HepG2 (cell line): ENCODE results near the gene SUPT6H. TPM values are rescaled to one million over a fixed set of nuclear protein-coding genes. Genes with fewer than 3 reads are reported as not detected.
A peak's percentile ranks its signal among the peaks of the same experiment; 100 is the strongest.

Source experiments
- AHR ChIP-seq: IDR thresholded peaks from 2 replicates; pipeline ENCODE4 v1.6.1; 2018; ENCODE audit warnings: missing genetic modification reagents, missing compliant biosample characterization
- CEBPZ ChIP-seq: IDR thresholded peaks from 2 replicates; pipeline ENCODE4 v1.6.1; 2012; ENCODE audit warnings: low read length, improper control_type of control experiment
- ELK4 ChIP-seq: sonication (generic); formaldehyde crosslinking; IDR thresholded peaks from 2 replicates; pipeline ENCODE4 v1.9.0; 2021; ENCODE audit warnings: missing genetic modification reagents, borderline replicate concordance
- GATAD2A ChIP-seq: IDR thresholded peaks from 2 replicates; pipeline ENCODE4 v1.6.1; 2016
- GTF2F1 ChIP-seq: fragments of 150-350 bp; IDR thresholded peaks from 2 replicates; pipeline ENCODE4 v1.6.1; 2014; ENCODE audit warnings: low read length
- HDAC1 ChIP-seq: sonication (generic); formaldehyde crosslinking; IDR thresholded peaks from 2 replicates; pipeline ENCODE4 v1.5.1; 2020; ENCODE audit warnings: mild to moderate bottlenecking, missing genetic modification reagents
- HNRNPH1 ChIP-seq: fragments of 200-400 bp; formaldehyde crosslinking; optimal IDR thresholded peaks from 2 replicates; pipeline ENCODE3; 2017; ENCODE audit warnings: mild to moderate bottlenecking, low read depth, low read length
- MAF1 ChIP-seq: sonication (generic); formaldehyde crosslinking; IDR thresholded peaks from 2 replicates; pipeline ENCODE4 v1.5.0; 2020; ENCODE audit warnings: missing genetic modification reagents, borderline replicate concordance
- MIER3 ChIP-seq: IDR thresholded peaks from 2 replicates; pipeline ENCODE4 v1.6.1; 2016; ENCODE audit warnings: missing compliant biosample characterization, borderline replicate concordance
- NFE2 ChIP-seq: sonication (generic); formaldehyde crosslinking; IDR thresholded peaks from 2 replicates; pipeline ENCODE4 v1.4.0; 2020; ENCODE audit warnings: missing genetic modification reagents
- NPAS2 ChIP-seq: sonication (generic); formaldehyde crosslinking; IDR thresholded peaks from 2 replicates; pipeline ENCODE4 v1.8.0; 2022; ENCODE audit warnings: mild to moderate bottlenecking, missing genetic modification reagents, borderline replicate concordance
- PRPF4 ChIP-seq: fragments of 200-400 bp; formaldehyde crosslinking; IDR thresholded peaks from 2 replicates; pipeline ENCODE4 v1.6.1; 2016; ENCODE audit warnings: low read length, low read depth; ENCODE audit not compliant: poor library complexity, severe bottlenecking
- REL ChIP-seq: sonication (generic); formaldehyde crosslinking; conservative IDR thresholded peaks from 2 replicates; pipeline ENCODE4 v1.8.0; 2022; ENCODE audit warnings: mild to moderate bottlenecking, missing genetic modification reagents, moderate library complexity
- TARDBP ChIP-seq: sonication (generic); formaldehyde crosslinking; IDR thresholded peaks from 2 replicates; pipeline ENCODE4 v1.8.0; 2022; ENCODE audit warnings: mild to moderate bottlenecking, missing genetic modification reagents
- TCF12 ChIP-seq, 2 experiments: fragments of 450-650 bp in 1 of 2; sonication (generic) in 1 of 2; formaldehyde crosslinking in 1 of 2; IDR thresholded peaks; 2 replicates each; pipeline versions ENCODE4 v1.6.1 to v1.8.0; 2017 to 2022; ENCODE audit warnings: antibody characterized with exemption in 1 of 2, mild to moderate bottlenecking in 1 of 2, missing genetic modification reagents in 1 of 2, moderate library complexity in 1 of 2
- TGIF2 ChIP-seq: IDR thresholded peaks from 2 replicates; pipeline ENCODE4 v1.6.1; 2016; ENCODE audit warnings: control low read depth, missing compliant biosample characterization
- ZNF264 ChIP-seq: sonication (generic); formaldehyde crosslinking; IDR thresholded peaks from 2 replicates; pipeline ENCODE4 v1.4.0; 2020; ENCODE audit warnings: missing genetic modification reagents
- ZNF275 ChIP-seq: sonication (generic); formaldehyde crosslinking; IDR thresholded peaks from 2 replicates; pipeline ENCODE4 v1.8.0; 2022; ENCODE audit warnings: missing genetic modification reagents, mild to moderate bottlenecking, inconsistent platforms, borderline replicate concordance
- ZNF362 ChIP-seq: sonication (generic); formaldehyde crosslinking; IDR thresholded peaks from 2 replicates; pipeline ENCODE4 v1.4.0; 2020; ENCODE audit warnings: missing genetic modification reagents, mild to moderate bottlenecking, borderline replicate concordance
- ZNF562 ChIP-seq: sonication (generic); formaldehyde crosslinking; IDR thresholded peaks from 2 replicates; pipeline ENCODE4 v1.8.0; 2022; ENCODE audit warnings: missing genetic modification reagents, borderline replicate concordance
- ZNF704 ChIP-seq: sonication (generic); formaldehyde crosslinking; IDR thresholded peaks from 2 replicates; pipeline ENCODE4 v1.8.1; 2023; ENCODE audit warnings: mild to moderate bottlenecking, inconsistent platforms, moderate library complexity, missing genetic modification reagents, borderline replicate concordance
- polyA plus RNA-seq, 8 experiments: library from polyadenylated mRNA; depleted of rRNA in 3 of 8; stranded (reverse) in 7 of 8; unstranded in 1 of 8; fragments of >200 nt; fragmentation: Illumina TruSeq in 4 of 8; extraction: Trizol in 4 of 8; gene quantifications; 2 replicates each; pipeline versions ENCODE4 v1.2.1 to v1.2.3, GENCODE V29; 2011 to 2016; ENCODE audit warnings: low read depth in 4 of 8, missing spikeins in 1 of 8, mixed read lengths in 1 of 8; ENCODE audit not compliant: insufficient read depth in 1 of 8
- total RNA-seq, 5 experiments: library from RNA; depleted of rRNA; stranded (reverse); fragments of >200 nt; fragmentation: Illumina TruSeq; extraction: Trizol; gene quantifications; 2 replicates each; pipeline ENCODE4 v1.2.3, GENCODE V29; 2016; ENCODE audit warnings: low read depth in 1 of 5

Gene SUPT6H
- total and polyA plus RNA-seq, 2 of the 13 experiments (the other 11 are each of a cell fraction or from before 2014, with no cell fraction given): 32.7 to 39.9 TPM

GRCh38 chr17:28726627-28727491 is 64.9 kb downstream of the SUPT6H start (continued):
- TF ChIP-seq TCF12 (IDR thresholded peaks at IDR 0.05) (no peak), TCF12 (CRISPR knock-in tag; IDR thresholded peaks at IDR 0.05) (no peak), ZNF264 (no peak), ELK4 (CRISPR knock-in tag) (no peak), GATAD2A (CRISPR knock-in tag) (peak; percentile 56; the same call in 1 of the 2 replicates), MIER3 (CRISPR knock-in tag) (peak; percentile 9; the same call in 1 of the 2 replicates), ZNF704 (no peak), ZNF362 (CRISPR knock-in tag) (0 out of 2 replicates have a peak, but pooled peaks have one; percentile 12), HNRNPH1 (no peak), NFE2 (CRISPR knock-in tag) (no peak), TGIF2 (CRISPR knock-in tag) (peak; percentile 79), AHR (no peak), ZNF562 (CRISPR knock-in tag) (no peak), HDAC1 (CRISPR knock-in tag) (peak; percentile 67), ZNF275 (CRISPR knock-in tag) (no peak), MAF1 (peak; percentile 31; the same call in 1 of the 2 replicates), CEBPZ (no peak), GTF2F1 (no peak), REL (CRISPR knock-in tag) (no peak), PRPF4 (no peak), NPAS2 (CRISPR knock-in tag) (no peak), TARDBP (no peak)
